Thoracic aorta (tissue), 2 donors: Measurements from ENCODE around the gene SLC44A5. TPM values are rescaled to one million over a fixed set of nuclear protein-coding genes. Genes with fewer than 3 reads are reported as not detected.
"Not testable (repeated sequence)": the region's sequence is repeated elsewhere in the genome, so short reads cannot be mapped to it uniquely, and the experiment has no call there.

Experiments used
- ATAC-seq: fragments of 150-250 bp; one replicate; pipeline ENCODE4 v1.8.0; 2017; ENCODE audit warnings: low read depth; ENCODE audit not compliant: insufficient number of reproducible peaks, low FRiP score
- DNase-seq: peaks from one replicate; pipeline ENCODE4 v3.0.0-alpha.2; 2020; ENCODE audit warnings: low spot score
- H3K27ac ChIP-seq, 2 donors: fragments of 200-600 bp; sonication (generic); 1 replicate in 1 of 2; 2 replicates in 1 of 2; pipeline ENCODE4 v1.5.1; 2016; ENCODE audit warnings: mild to moderate bottlenecking in 2 of 2, moderate library complexity in 2 of 2
- H3K27me3 ChIP-seq: fragments of 200-600 bp; sonication (generic); replicated peaks from 2 replicates; pipeline ENCODE4 v1.6.0; 2016; ENCODE audit warnings: mild to moderate bottlenecking; ENCODE audit not compliant: insufficient read depth
- H3K36me3 ChIP-seq: fragments of 200-600 bp; sonication (generic); one replicate; pipeline ENCODE4 v1.5.1; 2016
- H3K4me1 ChIP-seq, 2 donors: fragments of 200-600 bp; sonication (generic); 1 replicate in 1 of 2; 2 replicates in 1 of 2; pipeline versions ENCODE4 v1.5.1 to v1.6.0; 2016; ENCODE audit warnings: low read depth in 2 of 2, mild to moderate bottlenecking in 1 of 2; ENCODE audit not compliant: control insufficient read depth in 1 of 2
- H3K4me3 ChIP-seq: fragments of 200-600 bp; sonication (generic); 2 replicates; pipeline ENCODE4 v1.5.1; 2016; ENCODE audit warnings: mild to moderate bottlenecking
- H3K9me3 ChIP-seq: fragments of 200-600 bp; sonication (generic); 2 replicates; pipeline ENCODE4 v1.5.1; 2016
- total RNA-seq, 2 donors: library from RNA; depleted of rRNA; stranded (reverse); fragments of >200 nt; gene quantifications; one replicate each; pipeline versions ENCODE4 v1.1.0 to v1.2.3, GENCODE V29; 2016
- TF ChIP-seq, protein P1 (sequence below): fragments of 200-600 bp; sonication (generic); IDR thresholded peaks from one replicate; pipeline ENCODE4 v1.5.1; 2019; ENCODE audit warnings: antibody characterized with exemption

Gene SLC44A5
- total RNA-seq, 2 donors from 2014 or later, result 0.28 to 0.68 TPM

DNA sequence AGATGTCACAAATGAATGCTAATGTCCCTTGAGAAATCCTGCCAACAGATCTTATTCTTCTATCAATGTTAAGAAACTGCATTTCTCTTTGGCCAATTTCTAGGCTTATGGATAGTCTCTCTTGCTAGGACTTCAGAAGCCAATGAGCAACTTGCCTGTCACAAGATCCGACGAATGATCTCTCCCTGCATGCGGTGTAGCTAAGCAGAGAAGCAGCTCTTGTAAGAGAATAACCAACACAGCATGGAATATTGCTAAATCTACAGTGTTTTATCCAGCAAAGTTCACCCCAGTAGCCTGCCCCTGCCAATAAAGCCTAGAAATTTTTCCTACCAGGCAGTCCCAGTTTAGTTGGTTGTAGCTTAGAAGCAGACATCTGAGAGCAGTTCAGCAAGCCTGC, 2.1 kb upstream of the SLC44A5 start:
- TF ChIP-seq, protein P1, sequence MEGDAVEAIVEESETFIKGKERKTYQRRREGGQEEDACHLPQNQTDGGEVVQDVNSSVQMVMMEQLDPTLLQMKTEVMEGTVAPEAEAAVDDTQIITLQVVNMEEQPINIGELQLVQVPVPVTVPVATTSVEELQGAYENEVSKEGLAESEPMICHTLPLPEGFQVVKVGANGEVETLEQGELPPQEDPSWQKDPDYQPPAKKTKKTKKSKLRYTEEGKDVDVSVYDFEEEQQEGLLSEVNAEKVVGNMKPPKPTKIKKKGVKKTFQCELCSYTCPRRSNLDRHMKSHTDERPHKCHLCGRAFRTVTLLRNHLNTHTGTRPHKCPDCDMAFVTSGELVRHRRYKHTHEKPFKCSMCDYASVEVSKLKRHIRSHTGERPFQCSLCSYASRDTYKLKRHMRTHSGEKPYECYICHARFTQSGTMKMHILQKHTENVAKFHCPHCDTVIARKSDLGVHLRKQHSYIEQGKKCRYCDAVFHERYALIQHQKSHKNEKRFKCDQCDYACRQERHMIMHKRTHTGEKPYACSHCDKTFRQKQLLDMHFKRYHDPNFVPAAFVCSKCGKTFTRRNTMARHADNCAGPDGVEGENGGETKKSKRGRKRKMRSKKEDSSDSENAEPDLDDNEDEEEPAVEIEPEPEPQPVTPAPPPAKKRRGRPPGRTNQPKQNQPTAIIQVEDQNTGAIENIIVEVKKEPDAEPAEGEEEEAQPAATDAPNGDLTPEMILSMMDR, result no peak
- H3K4me1 ChIP-seq, result peaks cover 5 to 26% of the 10 kb centered on the region in 2 donors
- H3K4me3 ChIP-seq, result no peak overlapping the region
- no peak overlapping the region for H3K27ac ChIP-seq
- no peaks in the 10 kb centered on the region for H3K36me3 ChIP-seq
- DNase-seq, result no peak
- ATAC-seq, result no peak
- no peaks in the 10 kb centered on the region for H3K9me3 ChIP-seq
- H3K27me3 ChIP-seq, result no peaks in the 10 kb centered on the region

DNA sequence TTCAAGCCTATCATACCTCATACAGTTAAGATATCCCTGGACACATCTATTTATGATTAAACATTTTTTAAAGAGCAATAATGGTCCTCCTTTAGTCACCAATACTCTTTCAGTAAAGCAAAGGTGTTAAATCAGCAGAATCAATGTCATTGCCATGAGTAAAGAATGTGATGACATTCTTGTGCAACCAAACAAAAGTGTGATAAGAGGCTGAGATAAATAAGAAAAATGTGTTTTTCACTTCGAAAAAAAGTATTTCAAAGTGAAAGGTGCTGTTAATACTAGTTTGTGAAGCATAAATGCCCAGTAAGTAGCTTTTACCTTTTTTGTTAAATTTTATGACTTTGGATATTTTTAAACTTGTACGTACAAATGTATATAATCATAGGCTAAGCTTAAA, 8.4 kb downstream of the SLC44A5 start:
- Histone ChIP-seq H3K4me3 (no peak overlapping the region), H3K9me3 (no peaks in the 10 kb centered on the region), H3K27ac (no peak overlapping the region), H3K4me1 (no peaks in the 10 kb centered on the region), H3K27me3 (no peaks in the 10 kb centered on the region), H3K36me3 (no peaks in the 10 kb centered on the region)
- no peak for ATAC-seq
- TF ChIP-seq, protein P1, result no peak
- no peak for DNase-seq

DNA sequence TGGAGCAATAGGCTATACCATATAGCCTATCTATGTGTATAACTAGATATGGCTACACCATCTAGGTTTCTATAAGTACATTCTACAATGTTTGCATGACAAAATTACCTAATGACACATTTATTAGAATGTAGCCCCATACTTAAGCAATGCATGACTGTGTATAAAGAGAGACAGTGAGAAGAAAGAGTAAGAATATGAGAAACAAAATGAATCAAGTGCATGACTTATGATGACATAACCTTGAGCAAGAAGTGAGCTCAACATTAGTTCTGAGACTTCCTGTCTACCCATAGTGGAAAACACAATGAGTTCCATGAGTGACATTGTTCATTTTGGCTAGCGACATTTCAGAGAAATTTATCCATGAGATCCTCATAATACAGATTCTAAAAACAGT, 10.1 kb downstream of the SLC44A5 start:
- TF ChIP-seq, protein P1, result no peak
- H3K9me3 ChIP-seq, result no peaks in the 10 kb centered on the region
- ATAC-seq (no peak), DNase-seq (no peak)
- H3K27me3 ChIP-seq, result no peaks in the 10 kb centered on the region
- no peaks in the 10 kb centered on the region for H3K36me3 ChIP-seq
- no peak overlapping the region for H3K4me3 ChIP-seq
- H3K4me1 ChIP-seq, result no peaks in the 10 kb centered on the region
- H3K27ac ChIP-seq, result no peak overlapping the region

DNA sequence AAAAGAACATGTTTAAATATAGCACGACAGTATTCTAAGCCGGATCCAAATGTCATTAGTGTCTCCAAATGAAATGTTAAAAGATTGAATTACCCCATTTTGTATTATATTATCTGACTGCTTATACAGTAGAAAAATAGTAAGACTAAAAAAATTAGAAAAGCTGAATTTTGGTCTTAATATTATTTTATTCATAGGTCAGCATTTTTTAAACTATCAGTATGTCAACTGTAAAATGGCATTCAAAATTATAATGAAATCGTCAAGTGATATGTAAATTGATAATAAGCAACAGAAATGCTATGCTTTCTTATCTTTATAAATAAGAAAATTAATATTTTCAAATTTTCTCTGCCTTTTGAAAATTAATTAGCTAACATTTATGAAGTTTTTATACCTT, 16.6 kb downstream of the SLC44A5 start:
- Histone ChIP-seq H3K4me3 (no peak overlapping the region), H3K27ac (no peak overlapping the region), H3K4me1 (no peaks in the 10 kb centered on the region), H3K27me3 (no peaks in the 10 kb centered on the region), H3K9me3 (no peaks in the 10 kb centered on the region), H3K36me3 (no peaks in the 10 kb centered on the region)
- no peak for ATAC-seq
- DNase-seq, result no peak
- TF ChIP-seq, protein P1, result no peak

DNA sequence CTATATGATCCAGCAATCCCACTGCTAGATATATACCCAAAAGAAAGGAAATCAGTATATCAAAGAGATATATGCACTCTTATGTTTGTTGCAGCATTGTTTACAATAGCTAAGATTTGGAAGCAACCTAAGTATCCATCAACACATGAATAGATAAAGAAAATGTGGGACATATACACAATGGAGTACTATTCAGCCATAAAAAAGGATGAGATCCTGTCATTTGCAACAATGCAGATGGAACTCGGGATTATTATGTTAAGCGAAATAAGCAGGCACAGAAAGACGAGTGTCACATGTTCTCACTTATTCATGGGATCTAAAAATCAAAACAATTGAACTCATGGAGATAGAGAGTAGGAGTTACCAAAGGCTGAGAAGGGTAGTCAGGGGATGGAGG, 17.5 kb downstream of the SLC44A5 start:
- not testable (repeated sequence) for DNase-seq, H3K4me3 ChIP-seq, H3K36me3 ChIP-seq, H3K27me3 ChIP-seq, ATAC-seq, H3K4me1 ChIP-seq, H3K27ac ChIP-seq, H3K9me3 ChIP-seq

DNA sequence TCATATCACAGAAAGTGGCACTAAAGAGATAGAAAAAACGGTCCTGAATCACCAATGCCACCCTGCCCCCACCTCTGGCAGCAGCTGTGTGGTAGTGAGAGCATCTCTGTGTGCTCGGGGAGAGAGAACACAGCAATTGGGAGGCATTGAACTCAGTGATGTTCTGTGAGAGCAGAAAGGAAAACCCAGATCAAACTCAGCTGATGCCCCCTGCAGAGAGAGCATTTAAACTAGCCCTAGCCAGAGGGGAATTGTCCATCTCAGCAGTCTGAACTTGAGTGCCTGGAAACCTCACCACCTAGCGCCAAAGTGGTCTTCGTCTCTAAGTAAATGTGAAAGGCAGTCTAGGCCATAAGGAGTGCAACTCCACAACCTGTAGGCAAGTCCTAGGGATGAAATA, 21.3 kb downstream of the SLC44A5 start:
- Histone ChIP-seq H3K4me3 (no peak overlapping the region), H3K36me3 (no peaks in the 10 kb centered on the region), H3K27ac (no peak overlapping the region), H3K4me1 (no peaks in the 10 kb centered on the region), H3K9me3 (no peaks in the 10 kb centered on the region), H3K27me3 (no peaks in the 10 kb centered on the region)
- TF ChIP-seq, protein P1, result no peak
- ATAC-seq (no peak), DNase-seq (no peak)
